Renal pelvis (tissue), 4 donors: ENCODE results near the gene CFTR. TPM values are rescaled to one million over a fixed set of nuclear protein-coding genes. Genes with fewer than 3 reads are reported as not detected.

Source experiments
- DNase-seq: peaks from one replicate; pipeline ENCODE4 v3.0.0-alpha.2; 2013
- polyA plus RNA-seq, 3 donors: library from polyadenylated mRNA; unstranded; fragments of 120-200 nt; gene quantifications; one replicate each; pipeline ENCODE4 v1.2.1, GENCODE V29; 2013; ENCODE audit not compliant: insufficient read length in 3 of 3

Gene CFTR
- polyA plus RNA-seq, 3 donors = 3.7 to 11.5 (median 11.2) TPM

GRCh38 chr7:117582219-117582704 lies 102.4 kb downstream of the CFTR start:
- DNase-seq = no peak

DNA sequence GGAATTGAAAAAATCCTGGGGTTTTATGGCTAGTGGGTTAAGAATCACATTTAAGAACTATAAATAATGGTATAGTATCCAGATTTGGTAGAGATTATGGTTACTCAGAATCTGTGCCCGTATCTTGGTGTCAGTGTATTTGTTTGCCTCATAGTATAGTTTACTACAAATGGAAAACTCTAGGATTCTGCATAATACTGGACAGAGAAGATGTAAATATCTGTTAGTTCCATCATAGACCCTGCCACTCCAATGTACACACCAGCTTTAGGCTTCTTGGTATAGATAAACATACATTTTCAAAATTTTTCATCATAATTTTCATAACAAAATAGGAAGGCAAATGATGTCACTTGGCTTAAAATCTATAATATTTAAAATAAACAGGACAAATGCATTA lies 108.1 kb downstream of the CFTR start:
- DNase-seq = no peak

- DNase-seq = no peak
Measured at GRCh38 chr7:117588352-117588794, 108.5 kb downstream of the CFTR start.

DNA sequence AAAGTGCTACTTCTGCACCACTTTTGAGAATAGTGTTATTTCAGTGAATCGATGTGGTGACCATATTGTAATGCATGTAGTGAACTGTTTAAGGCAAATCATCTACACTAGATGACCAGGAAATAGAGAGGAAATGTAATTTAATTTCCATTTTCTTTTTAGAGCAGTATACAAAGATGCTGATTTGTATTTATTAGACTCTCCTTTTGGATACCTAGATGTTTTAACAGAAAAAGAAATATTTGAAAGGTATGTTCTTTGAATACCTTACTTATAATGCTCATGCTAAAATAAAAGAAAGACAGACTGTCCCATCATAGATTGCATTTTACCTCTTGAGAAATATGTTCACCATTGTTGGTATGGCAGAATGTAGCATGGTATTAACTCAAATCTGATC lies 110.4 kb downstream of the CFTR start:
- DNase-seq = no peak

GRCh38 chr7:117592011-117592635 lies 112.3 kb downstream of the CFTR start:
- DNase-seq = no peak

GRCh38 chr7:117596134-117596533 lies 116.3 kb downstream of the CFTR start:
- no peak for DNase-seq

- no peak for DNase-seq
Measured at GRCh38 chr7:117597755-117598154, 117.9 kb downstream of the CFTR start.

DNA sequence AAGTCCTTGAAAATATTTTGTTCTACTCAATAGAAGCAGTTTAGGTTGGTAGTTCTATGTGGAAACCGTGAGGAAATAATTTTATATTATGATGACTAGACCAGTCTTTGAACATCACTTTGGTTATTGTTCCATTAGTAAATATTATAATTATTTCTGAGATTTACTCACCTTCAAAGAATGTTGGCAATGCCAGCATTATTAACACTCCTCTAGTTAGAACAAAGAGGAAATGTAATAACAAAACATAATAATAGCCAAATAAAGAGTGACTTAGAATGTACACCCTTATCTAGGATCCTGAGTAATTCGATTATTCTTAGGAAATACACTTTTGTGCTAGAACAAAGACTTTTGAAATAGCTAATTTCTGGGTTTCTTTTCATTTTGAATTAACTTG lies 121.1 kb downstream of the CFTR start:
- no peak for DNase-seq

- DNase-seq = no peak
Measured at GRCh38 chr7:117603627-117604026, 123.8 kb downstream of the CFTR start.

- no peak for DNase-seq
Measured at GRCh38 chr7:117605712-117606111, 125.9 kb downstream of the CFTR start.

- no peak for DNase-seq
Measured at GRCh38 chr7:117606132-117606531, 126.3 kb downstream of the CFTR start.

GRCh38 chr7:117610396-117610795 lies 130.6 kb downstream of the CFTR start:
- DNase-seq = no peak

- DNase-seq = no peak
Measured at GRCh38 chr7:117612637-117613036, 132.8 kb downstream of the CFTR start.

DNA sequence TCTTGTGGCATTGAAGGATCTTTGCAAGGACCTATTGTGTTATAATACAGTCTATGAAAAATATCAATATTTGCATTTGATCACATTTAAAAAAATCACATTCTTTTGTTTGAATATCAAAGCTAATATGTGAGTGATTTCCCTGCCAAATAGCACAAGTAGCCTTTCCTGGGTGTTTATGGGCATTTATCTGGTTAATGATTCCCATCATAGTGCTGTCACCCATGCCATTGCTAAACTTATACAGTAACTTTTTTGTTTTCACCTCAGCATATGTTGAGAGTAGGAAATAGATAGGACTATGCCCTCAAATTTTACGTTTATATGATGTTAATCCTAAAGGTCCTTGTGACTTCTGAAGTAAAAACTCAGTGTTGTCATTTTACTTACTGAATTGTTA lies 136.9 kb downstream of the CFTR start:
- no peak for DNase-seq

DNA sequence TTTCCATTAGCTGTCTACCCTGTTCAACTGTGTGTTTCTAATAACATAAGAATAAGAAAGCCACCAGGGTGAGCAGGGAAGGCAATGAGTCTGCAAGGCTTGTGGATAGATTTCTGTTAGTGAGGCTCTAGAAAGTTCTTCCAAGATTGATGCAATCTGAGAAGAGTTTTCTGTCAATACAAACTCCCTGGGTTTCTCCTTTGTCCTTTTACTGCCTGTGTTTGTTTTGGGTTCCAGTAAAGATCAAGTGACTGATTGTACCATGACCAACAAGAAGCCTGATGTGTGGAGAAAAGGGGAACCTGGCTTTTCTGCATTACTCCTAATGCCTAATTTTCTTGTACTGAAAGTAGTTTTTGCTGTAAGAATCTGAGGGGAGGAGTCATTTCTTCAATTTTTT lies 139.9 kb downstream of the CFTR start:
- DNase-seq = no peak

- DNase-seq = no peak
Measured at GRCh38 chr7:117621075-117621618, 141.3 kb downstream of the CFTR start.

- DNase-seq = no peak
Measured at GRCh38 chr7:117623606-117624005, 143.8 kb downstream of the CFTR start.

DNA sequence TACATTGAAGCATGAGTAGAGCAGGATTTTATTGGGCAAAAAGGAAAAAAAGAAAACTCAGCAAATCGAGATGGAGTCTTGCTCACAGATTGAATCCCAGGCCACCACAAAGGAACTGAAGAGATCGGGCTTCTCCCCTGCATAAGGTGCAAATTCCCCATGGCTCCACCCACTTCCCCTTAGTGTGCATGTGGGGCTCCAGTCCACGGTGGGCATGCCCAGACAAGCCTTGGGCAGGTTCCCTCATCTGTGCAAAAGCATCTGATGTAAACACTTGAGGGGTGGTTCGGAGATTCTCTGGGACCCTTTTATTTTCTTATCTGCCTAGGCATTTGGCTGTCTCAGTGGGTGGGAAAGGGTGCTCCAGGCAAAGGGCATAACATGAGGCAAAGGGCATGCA lies 150.7 kb downstream of the CFTR start:
- no peak for DNase-seq

DNA sequence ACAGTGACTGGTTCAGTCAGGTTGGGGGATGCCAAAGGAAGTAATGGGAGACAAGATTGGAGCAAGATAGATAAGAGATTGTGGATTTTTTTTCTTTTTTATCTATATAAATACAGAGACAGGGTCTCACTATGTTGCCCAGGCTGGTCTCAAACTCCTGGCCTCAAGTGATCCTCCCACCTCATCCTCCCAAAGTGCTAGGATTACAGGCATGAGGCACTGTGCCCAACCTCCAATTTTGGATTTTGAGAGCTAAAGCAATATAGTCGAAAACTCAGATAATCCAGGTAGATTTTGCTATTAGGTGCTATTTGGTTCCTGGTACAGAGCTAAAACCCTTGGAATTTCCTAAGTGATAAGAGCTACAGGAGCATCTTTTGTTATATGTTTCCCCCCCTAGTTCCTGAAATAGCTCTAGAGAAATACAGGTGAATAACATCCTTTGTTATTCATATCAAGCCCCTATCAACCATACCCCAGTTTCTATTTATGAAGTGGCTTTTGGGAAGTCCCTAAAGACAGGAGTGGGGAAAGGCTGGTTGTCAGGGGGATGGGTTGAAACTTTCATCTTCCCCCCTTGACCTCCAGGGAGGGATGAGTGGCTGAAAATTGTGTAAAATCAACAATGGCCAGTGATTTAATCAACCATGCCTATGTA lies 151.2 kb downstream of the CFTR start:
- DNase-seq = no peak

- no peak for DNase-seq
Measured at GRCh38 chr7:117631652-117632051, 151.8 kb downstream of the CFTR start.

DNA sequence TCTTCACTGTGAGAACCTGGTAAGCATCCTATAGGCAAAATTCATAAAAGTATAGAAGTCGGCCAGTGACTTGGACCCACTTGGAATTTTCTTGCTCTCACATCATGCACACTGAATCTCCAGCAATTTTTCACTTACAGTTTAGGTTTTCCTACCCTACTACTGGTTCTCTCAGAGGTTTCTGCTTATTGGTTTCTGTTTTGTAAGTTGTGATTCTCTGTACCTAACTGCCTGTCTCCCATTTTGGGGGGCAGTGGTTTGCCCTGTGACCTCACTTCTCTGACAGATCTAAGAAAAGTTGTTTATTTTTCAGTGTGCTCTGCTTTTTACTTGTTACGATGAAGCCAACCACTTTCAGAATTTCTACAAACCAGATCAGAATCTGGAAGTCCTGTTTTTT lies 158.1 kb downstream of the CFTR start:
- DNase-seq = no peak

DNA sequence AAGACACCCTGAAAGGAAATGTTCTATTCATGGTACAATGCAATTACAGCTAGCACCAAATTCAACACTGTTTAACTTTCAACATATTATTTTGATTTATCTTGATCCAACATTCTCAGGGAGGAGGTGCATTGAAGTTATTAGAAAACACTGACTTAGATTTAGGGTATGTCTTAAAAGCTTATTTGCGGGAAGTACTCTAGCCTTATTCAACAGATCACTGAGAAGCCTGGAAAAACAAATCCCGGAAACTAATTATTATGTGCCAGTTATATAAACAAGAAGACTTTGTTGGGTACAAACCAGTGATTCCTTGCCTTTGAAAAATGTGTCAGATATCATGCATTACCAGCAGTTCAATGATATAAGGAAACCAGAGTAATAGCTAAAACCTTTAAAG lies 160.1 kb downstream of the CFTR start:
- no peak for DNase-seq

- DNase-seq = no peak
Measured at GRCh38 chr7:117640465-117640864, 160.6 kb downstream of the CFTR start.
